NCI-H2196 treated with DMSO at 0.1 percent for 48 hours (cell line): ENCODE data around the gene KLF13.

ENCODE experiments used
- DNase-seq: peaks from one replicate; lab custom pipeline; 2025; ENCODE audit not compliant: unreplicated experiment; lab: John Stamatoyannopoulos, UW

KLF13 gene

GRCh38 chr15:31360843-31361763 lies 34.5 kb downstream of the KLF13 start:
- DNase-seq = peak; percentile 12

- no peak for DNase-seq
Observed at GRCh38 chr15:31361764-31362515, 35.3 kb downstream of the KLF13 start.

GRCh38 chr15:31362886-31363285 lies 36.3 kb downstream of the KLF13 start:
- no peak for DNase-seq

GRCh38 chr15:31364301-31365031 lies 37.8 kb downstream of the KLF13 start:
- DNase-seq = no peak

GRCh38 chr15:31365032-31365654 lies 38.5 kb downstream of the KLF13 start:
- no peak for DNase-seq

GRCh38 chr15:31365655-31366127 lies 39.1 kb downstream of the KLF13 start:
- no peak for DNase-seq

- DNase-seq = no peak
Observed at GRCh38 chr15:31366169-31366734, 39.6 kb downstream of the KLF13 start.

- DNase-seq = no peak
Observed at GRCh38 chr15:31367021-31367729, 40.5 kb downstream of the KLF13 start.

GRCh38 chr15:31367730-31368344 lies 41.2 kb downstream of the KLF13 start:
- no peak for DNase-seq

GRCh38 chr15:31369727-31370126 lies 43.1 kb downstream of the KLF13 start:
- no peak for DNase-seq

GRCh38 chr15:31371520-31372240 lies 45.0 kb downstream of the KLF13 start:
- no peak for DNase-seq

GRCh38 chr15:31372635-31373091 lies 46.0 kb downstream of the KLF13 start:
- peak; percentile 37 for DNase-seq

- DNase-seq = no peak
Observed at GRCh38 chr15:31373096-31373865, 46.6 kb downstream of the KLF13 start.

GRCh38 chr15:31373970-31374369 lies 47.3 kb downstream of the KLF13 start:
- no peak for DNase-seq

- no peak for DNase-seq
Observed at GRCh38 chr15:31374489-31374888, 47.9 kb downstream of the KLF13 start.

- no peak for DNase-seq
Observed at GRCh38 chr15:31374986-31375385, 48.4 kb downstream of the KLF13 start.

GRCh38 chr15:31375772-31376171 lies 49.1 kb downstream of the KLF13 start:
- DNase-seq = no peak

- DNase-seq = no peak
Observed at GRCh38 chr15:31376511-31376910, 49.9 kb downstream of the KLF13 start.
